GM18508 (cell line): ENCODE measurements around the gene RFX1.

ENCODE experiments used
- ATAC-seq: cut with Tn5 transposase; IDR thresholded peaks from one replicate; pipeline ENCODE4 v1.9.1; 2021; ENCODE audit warnings: moderate number of reproducible peaks; ENCODE audit not compliant: insufficient read depth, unreplicated experiment

The RFX1 gene

GRCh38 chr19:13963603-13964105 is 42.5 kb downstream of the RFX1 start:
- no peak for ATAC-seq

GRCh38 chr19:13962699-13963602 is 43.2 kb downstream of the RFX1 start:
- no peak for ATAC-seq

DNA sequence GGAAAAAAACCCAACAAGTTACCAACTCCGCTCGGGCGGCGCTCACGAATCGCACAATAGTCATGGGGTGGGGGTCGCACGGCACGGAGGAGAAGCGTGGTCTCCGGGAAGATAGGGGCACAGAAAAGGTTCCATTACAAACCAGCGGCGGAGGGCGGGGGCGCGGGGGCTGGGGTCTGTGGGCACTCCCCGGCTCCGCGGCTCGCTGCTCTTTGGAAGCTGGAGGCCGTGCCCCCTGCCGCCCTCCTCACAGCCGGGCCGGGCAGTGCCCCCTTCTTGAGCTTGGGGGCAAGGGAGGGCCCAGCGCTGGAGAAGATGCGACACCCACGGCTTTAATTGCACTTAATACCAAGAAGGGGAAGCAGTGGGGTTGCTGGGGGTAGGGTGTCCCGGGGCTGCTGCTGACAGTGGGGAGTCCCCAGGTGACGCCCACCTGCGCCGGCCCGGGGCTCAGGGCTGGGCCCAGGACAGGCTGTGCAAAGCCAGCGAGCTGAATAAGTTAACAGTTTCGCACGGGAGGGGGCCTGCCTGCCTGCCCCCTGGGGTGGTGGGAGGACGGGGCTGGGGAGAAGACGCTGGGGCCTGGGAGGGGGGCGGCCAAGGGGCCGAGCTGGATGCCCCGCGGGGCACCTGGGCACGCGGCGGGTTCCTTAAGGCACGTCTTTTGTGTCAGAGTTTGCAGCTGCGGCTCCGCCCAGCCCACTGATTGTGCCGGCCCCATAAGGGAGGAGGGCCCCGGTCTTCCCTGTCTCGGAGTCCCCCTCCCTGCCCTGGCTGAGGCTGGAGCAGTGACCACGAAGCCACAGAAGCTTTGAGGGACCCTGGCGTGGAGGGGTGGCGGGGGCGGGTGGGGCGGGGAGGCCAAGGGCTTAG is 44.1 kb downstream of the RFX1 start:
- no peak for ATAC-seq

GRCh38 chr19:13960863-13961784 is 45.0 kb downstream of the RFX1 start:
- no peak for ATAC-seq

DNA sequence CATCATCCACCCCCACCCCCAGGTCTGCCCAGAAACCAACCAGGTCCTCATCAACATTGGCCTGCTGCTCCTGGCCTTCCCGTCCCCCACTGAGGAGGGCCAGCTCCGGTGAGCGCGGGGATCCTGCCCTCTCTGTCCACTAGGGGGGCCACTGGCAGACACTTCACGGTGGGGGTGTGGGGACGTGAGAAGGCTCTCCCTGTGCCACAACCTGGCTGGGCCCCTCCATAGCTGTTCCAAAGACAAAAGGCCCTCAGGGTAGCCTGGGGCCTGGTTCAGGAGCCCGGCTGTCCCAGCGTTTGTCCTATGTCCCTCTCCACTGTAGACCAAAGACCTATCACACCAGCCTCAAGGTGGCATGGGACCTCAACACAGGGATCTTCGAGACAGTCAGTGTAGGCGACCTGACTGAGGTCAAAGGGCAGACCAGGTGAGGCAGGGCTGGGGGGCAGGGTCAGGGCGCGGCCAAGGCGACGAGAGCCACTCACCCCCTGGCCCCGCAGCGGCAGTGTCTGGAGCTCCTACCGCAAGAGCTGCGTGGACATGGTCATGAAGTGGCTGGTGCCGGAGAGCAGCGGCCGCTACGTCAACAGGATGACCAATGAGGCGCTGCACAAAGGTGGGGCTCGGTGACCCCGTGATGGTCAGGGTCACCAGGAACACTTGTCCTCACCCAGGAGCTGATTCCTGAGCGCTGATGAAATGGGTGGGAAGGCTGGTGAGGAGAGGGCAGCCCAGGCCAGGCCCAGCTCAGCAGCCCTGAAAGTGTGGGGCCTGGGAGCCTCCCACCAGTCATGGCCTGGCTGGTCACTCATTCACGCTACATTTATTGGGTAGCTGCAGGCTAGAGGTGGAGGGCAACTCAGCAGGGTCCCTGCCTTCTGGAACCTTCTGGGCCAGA is 45.9 kb downstream of the RFX1 start:
- no peak for ATAC-seq

GRCh38 chr19:13959141-13959961 is 46.8 kb downstream of the RFX1 start:
- ATAC-seq: no peak

- ATAC-seq: no peak
These were observed 48.1 kb downstream of the RFX1 start for GRCh38 chr19:13958043-13958442.

GRCh38 chr19:13957051-13957450 is 49.1 kb downstream of the RFX1 start:
- no peak for ATAC-seq

DNA sequence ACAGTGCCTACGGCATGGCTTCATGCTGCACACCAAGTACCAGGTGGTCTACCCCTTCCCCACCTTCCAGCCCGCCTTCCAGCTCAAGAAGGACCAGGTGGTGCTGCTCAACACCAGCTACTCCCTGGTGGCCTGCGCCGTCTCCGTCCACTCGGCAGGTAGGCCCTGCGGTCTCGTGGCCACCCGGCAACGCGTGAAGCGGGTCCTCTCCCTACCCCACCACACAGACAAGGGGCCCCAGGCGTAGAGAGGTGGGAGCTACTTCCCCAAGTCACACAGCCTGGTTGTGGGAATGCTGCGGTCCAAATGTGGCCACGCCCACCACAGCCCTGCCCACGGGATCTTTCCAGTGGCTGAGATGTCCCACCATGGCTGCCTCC is 49.8 kb downstream of the RFX1 start:
- no peak for ATAC-seq

GRCh38 chr19:13955662-13956364 is 50.3 kb downstream of the RFX1 start:
- ATAC-seq: no peak

- ATAC-seq: no peak
These were observed 51.9 kb downstream of the RFX1 start for GRCh38 chr19:13954185-13954584.

DNA sequence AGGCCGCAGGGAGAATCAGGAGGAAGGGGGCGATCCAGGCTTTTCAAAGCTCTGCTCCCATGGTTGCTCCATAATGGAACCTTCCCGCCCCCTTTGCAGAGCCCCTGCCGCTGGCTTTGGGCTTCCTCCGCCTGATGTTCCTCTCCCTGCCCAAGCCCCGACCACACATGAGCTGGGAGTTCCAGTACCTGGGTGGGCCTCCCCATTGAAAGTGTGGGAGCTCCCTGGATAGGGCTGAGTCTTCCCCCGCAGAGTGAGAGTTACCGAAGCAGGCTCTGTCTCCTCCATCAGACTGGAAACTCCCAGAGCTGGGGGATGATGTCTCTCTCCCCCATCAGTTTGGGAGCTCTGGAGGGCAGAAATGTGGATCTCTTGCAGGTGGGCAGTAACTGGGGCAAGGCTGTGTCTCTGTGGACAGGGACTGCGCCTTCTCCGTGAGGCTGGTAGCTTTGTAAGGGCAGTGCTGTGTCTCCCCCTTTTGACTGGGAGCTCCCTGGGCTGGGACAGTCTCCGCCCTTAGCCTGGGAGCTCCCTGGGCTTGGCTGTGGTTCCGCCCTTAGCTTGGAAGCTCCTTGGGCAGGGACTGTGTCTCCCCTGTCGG is 53.1 kb downstream of the RFX1 start:
- no peak for ATAC-seq

- ATAC-seq: peak; percentile 93
These were observed 53.8 kb downstream of the RFX1 start, which contains the start of gene DCAF15 for GRCh38 chr19:13952154-13952930. TSS of gene DCAF15 (plus strand) at chr19:13952509. CDS start at chr19:13952513, 4 bp downstream.

DNA sequence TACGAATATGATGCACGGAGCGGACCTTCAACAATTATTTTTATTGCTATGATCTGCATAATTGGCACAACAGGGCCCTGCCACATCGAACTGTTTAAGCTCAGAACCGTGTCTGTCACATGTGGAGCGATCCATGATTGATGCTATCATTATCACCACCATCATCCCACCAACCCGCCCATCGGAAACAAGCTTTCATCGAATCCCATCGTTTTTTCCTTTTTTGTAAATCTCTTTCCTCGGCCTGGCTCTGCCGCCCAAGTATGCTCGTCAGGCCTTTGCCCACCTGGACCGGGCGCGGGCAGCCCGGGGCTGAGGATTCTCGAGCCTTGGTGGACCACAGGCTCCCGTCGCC is 54.3 kb downstream of the RFX1 start:
- ATAC-seq: no peak

DNA sequence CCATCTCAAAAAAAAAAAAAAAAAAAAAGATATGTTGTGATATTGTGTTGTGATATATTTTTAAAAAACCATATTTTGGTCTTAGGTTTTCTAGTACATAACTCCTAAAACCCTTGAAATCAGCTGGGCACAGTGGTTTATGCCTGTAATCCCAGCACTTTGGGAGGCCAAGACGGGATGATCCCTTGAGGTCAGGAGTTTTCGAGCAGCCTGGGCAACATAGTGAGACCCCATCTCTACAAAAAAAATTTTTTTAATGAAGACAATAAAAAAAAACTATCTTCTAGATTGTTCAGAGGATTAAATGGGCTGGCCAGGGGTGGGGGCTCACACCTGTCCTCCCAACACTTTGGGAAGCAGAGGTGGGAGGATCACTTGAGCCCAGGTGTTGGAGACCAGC is 55.1 kb downstream of the RFX1 start:
- ATAC-seq: no peak

DNA sequence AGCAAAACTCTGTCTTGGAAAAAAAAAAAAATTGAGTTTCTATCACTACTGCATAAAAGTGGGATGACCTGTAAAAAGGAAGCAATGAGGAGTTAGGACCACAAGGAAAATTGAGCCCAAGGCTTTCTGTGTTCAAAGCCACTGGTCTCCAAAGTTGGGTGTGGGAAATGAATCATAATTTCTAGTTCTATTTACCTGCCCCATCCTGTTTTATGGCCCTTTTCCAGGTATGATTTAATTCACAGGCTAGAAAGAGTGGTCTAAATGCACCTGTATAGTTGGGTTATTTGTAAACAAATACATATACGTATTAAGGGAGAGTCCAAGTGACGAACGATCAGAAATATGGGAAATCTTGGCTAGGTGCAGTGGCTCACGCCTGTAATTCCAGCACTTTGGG is 59.7 kb downstream of the RFX1 start:
- no peak for ATAC-seq
